Neural progenitor cell (in vitro differentiated cells): Measurements from ENCODE around the gene KDM6A. TPM values are rescaled to one million over a fixed set of nuclear protein-coding genes. Genes with fewer than 3 reads are reported as not detected.
"Not testable (repeated sequence)": the region's sequence is repeated elsewhere in the genome, so short reads cannot be mapped to it uniquely, and the experiment has no call there.

Experiments
- DNase-seq: peaks from one replicate; pipeline ENCODE4 v3.0.0-alpha.2; 2016; ENCODE audit warnings: low spot score
- H2AFZ ChIP-seq: fragments of 200-600 bp; sonication (generic); replicated peaks from 2 replicates; pipeline ENCODE4 v1.6.1; 2016; ENCODE audit warnings: antibody characterized with exemption
- H3F3A ChIP-seq: fragments of 200-600 bp; sonication (generic); 2 replicates; pipeline ENCODE4 v1.6.1; 2016; ENCODE audit warnings: antibody characterized with exemption, low read depth
- H3K27ac ChIP-seq: fragments of 200-600 bp; sonication (generic); 2 replicates; pipeline ENCODE4 v1.5.1; 2016; ENCODE audit warnings: mild to moderate bottlenecking
- H3K27me3 ChIP-seq: fragments of 200-600 bp; sonication (generic); 2 replicates; pipeline ENCODE4 v1.6.1; 2016; ENCODE audit warnings: mild to moderate bottlenecking, moderate library complexity
- H3K36me3 ChIP-seq: fragments of 200-600 bp; sonication (generic); 2 replicates; pipeline ENCODE4 v1.5.1; 2016
- H3K4me1 ChIP-seq: fragments of 200-600 bp; sonication (generic); 2 replicates; pipeline ENCODE4 v1.6.1; 2016; ENCODE audit warnings: mixed run types
- H3K4me2 ChIP-seq: fragments of 200-600 bp; sonication (generic); 2 replicates; pipeline ENCODE4 v1.6.1; 2016
- H3K4me3 ChIP-seq: fragments of 200-600 bp; sonication (generic); 2 replicates; pipeline ENCODE4 v1.5.1; 2016
- H3K79me2 ChIP-seq: fragments of 200-600 bp; sonication (generic); 2 replicates; pipeline ENCODE4 v1.6.1; 2016; ENCODE audit warnings: low read depth
- H3K9ac ChIP-seq: fragments of 200-600 bp; sonication (generic); 2 replicates; pipeline ENCODE4 v1.6.1; 2016
- H3K9me3 ChIP-seq: fragments of 200-600 bp; sonication (generic); 2 replicates; pipeline ENCODE4 v1.5.1; 2016; ENCODE audit warnings: low read depth
- H4K20me1 ChIP-seq: fragments of 200-600 bp; sonication (generic); 2 replicates; pipeline ENCODE4 v1.6.1; 2016; ENCODE audit warnings: low read depth
- H3K27ac Mint-ChIP-seq: 3 replicates; pipeline ENCODE4 v1.8.0; 2021; ENCODE audit warnings: mixed read lengths
- H3K27me3 Mint-ChIP-seq: 2 replicates; pipeline ENCODE4 v1.8.0; 2022; ENCODE audit warnings: low read depth, mild to moderate bottlenecking, inconsistent platforms, moderate library complexity, mixed read lengths; ENCODE audit not compliant: insufficient read depth
- H3K36me3 Mint-ChIP-seq: 3 replicates; pipeline ENCODE4 v1.8.0; 2021; ENCODE audit warnings: mixed read lengths
- H3K4me1 Mint-ChIP-seq: 3 replicates; pipeline ENCODE4 v1.8.0; 2021; ENCODE audit warnings: mixed read lengths
- H3K4me3 Mint-ChIP-seq: 3 replicates; pipeline ENCODE4 v1.8.0; 2021; ENCODE audit warnings: mild to moderate bottlenecking, moderate library complexity, mixed read lengths
- H3K9me3 Mint-ChIP-seq: 3 replicates; pipeline ENCODE4 v1.8.0; 2020; ENCODE audit warnings: mixed read lengths
- EZH2 ChIP-seq: fragments of 200-600 bp; sonication (generic); IDR thresholded peaks from 2 replicates; pipeline ENCODE4 v1.6.1; 2017; ENCODE audit warnings: antibody characterized with exemption, mild to moderate bottlenecking, moderate library complexity
- EZH2phosphoT487 ChIP-seq: fragments of 200-600 bp; sonication (generic); IDR thresholded peaks from 2 replicates; pipeline ENCODE4 v1.6.1; 2017; ENCODE audit warnings: antibody characterized with exemption
- total RNA-seq: library from RNA; depleted of rRNA; stranded (reverse); fragments of >200 nt; gene quantifications from 2 replicates; pipeline ENCODE4 v1.2.3, GENCODE V29; 2015; ENCODE audit warnings: low replicate concordance
- TF ChIP-seq, protein P1 (sequence below): fragments of 200-600 bp; sonication (generic); IDR thresholded peaks from 2 replicates; pipeline ENCODE4 v1.5.1; 2017; ENCODE audit warnings: antibody characterized with exemption, mild to moderate bottlenecking

The KDM6A gene
- total RNA-seq: 52.6 and 56.2 TPM in 2 replicates

DNA sequence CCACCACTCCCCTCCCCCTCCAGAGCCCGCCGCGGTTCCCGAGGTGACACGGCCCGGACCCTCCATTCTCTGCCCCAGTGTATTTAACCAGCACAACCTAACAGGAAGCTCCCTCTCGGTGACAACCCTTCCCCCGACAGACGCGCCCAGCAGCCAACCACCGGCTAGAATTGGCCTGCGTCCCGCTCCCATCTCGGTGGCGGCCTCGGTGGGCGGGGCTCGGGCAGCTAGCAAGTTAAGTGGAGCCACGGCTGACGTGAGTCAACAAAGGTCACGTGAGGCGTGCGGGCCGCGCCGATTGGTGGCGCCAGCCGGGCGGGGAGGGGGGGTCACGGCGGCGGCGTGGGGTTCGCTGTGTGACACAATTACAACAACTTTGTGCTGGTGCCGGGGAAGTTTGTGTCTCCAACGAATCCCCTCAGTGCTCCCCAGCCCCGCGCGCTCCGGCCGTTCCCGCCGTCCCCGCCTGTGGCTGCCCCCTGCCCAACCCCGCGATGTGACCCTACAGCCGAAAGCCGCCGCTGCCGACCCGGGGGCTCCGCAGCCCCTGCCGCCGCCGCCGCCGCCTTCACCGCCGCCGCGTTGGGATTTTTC lies at the start of gene KDM6A:
TSS of gene KDM6A (plus strand) at position 368 of the 594 bp plus-strand sequence. CDS start 364 bp downstream, outside the sequence.
- H3K27me3 Mint-ChIP-seq: peaks cover 3% of the 10 kb centered on the region
- H3K4me3 Mint-ChIP-seq: peak within 1 kb of the TSS; percentile 96
- Histone ChIP-seq H3K27me3 (no peaks in the 10 kb centered on the region), H3K79me2 (peaks cover 64% of the 10 kb centered on the region), H3K4me2 (peak within 1 kb of the TSS; percentile 90), H3K36me3 (peaks cover 3% of the 10 kb centered on the region), H3K4me3 (peak within 1 kb of the TSS; percentile 83), H3K4me1 (no peaks in the 10 kb centered on the region), H3F3A (peaks cover 15% of the 10 kb centered on the region), H3K27ac (peak within 1 kb of the TSS; percentile 97), H2AFZ (peak within 1 kb of the TSS; percentile 29), H3K9me3 (no peaks in the 10 kb centered on the region), H3K9ac (peak within 1 kb of the TSS; percentile 88), H4K20me1 (peaks cover 13% of the 10 kb centered on the region)
- H3K36me3 Mint-ChIP-seq: peaks cover 4% of the 10 kb centered on the region
- TF ChIP-seq EZH2phosphoT487: no peak
- peaks cover 3% of the 10 kb centered on the region for H3K4me1 Mint-ChIP-seq
- peak within 1 kb of the TSS; percentile 97 for H3K27ac Mint-ChIP-seq
- DNase-seq: peak; percentile 96
- peaks cover 7% of the 10 kb centered on the region for H3K9me3 Mint-ChIP-seq

DNA sequence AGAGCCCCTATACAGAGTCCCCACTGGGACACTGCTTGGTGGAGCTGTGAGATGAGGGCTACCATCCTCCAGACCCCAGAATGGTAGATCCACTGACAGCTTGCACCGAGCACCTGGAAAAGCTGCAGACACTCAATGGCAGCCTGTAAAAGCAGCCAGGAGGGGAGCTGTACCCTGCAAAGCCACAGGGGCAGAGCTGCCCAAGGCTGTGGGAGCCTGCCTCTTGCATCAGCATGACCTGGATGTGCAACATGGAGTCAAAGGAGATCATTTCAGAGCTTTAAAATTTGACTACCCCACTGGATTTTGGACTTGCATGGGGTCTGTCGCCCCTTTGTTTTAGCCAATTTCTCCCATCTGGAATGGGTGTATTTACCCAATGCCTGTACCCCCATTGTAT lies 49.8 kb upstream of the KDM6A start:
- H3K27ac ChIP-seq, H3K36me3 Mint-ChIP-seq, H4K20me1 ChIP-seq, DNase-seq, H3K9ac ChIP-seq, H3K36me3 ChIP-seq, H3K9me3 ChIP-seq, H3K4me3 Mint-ChIP-seq, H2AFZ ChIP-seq, H3K4me1 Mint-ChIP-seq, H3K27me3 ChIP-seq, H3K27ac Mint-ChIP-seq, H3K79me2 ChIP-seq, H3K9me3 Mint-ChIP-seq, H3K4me2 ChIP-seq, H3F3A ChIP-seq, H3K4me1 ChIP-seq, H3K4me3 ChIP-seq, H3K27me3 Mint-ChIP-seq: not testable (repeated sequence)

DNA sequence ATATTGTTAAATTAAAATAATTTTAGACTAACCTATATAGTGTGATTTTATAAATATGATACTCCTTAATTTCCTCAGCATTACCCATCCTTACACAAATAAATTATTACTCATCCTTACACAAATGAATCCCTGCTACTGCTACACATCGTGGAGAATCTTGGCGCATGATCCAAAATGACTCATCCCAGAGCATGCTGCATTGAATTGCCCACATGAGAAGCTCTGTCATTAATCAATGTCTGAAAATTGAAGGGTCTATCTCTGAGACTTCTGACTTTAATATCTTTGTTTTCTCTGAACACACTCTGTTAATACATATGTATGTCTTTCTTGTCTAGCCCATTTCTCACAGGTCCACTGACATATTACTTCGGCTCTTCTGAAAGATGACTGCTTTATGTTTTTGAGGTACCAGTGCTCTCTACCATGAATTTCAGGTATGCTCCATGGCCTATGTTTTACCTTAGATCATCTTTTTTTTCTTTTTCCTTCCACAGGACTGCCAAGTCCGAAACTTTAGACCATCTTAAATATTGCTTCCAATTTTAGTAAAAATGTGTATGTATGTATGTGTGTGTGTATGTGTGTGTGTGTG lies 44.9 kb upstream of the KDM6A start:
- Histone ChIP-seq H3K4me3 (no peak overlapping the region), H3K9ac (no peak overlapping the region), H2AFZ (no peak overlapping the region), H3K27me3 (no peaks in the 10 kb centered on the region), H3F3A (no peaks in the 10 kb centered on the region), H3K4me2 (no peak overlapping the region), H4K20me1 (no peaks in the 10 kb centered on the region), H3K4me1 (no peaks in the 10 kb centered on the region), H3K36me3 (no peaks in the 10 kb centered on the region), H3K9me3 (no peaks in the 10 kb centered on the region), H3K27ac (no peak overlapping the region), H3K79me2 (no peaks in the 10 kb centered on the region)
- H3K4me1 Mint-ChIP-seq: no peaks in the 10 kb centered on the region
- no peak overlapping the region for H3K4me3 Mint-ChIP-seq
- TF ChIP-seq EZH2: no peak
- no peak for TF ChIP-seq EZH2phosphoT487
- DNase-seq: no peak
- no peaks in the 10 kb centered on the region for H3K9me3 Mint-ChIP-seq
- no peaks in the 10 kb centered on the region for H3K36me3 Mint-ChIP-seq
- no peak overlapping the region for H3K27ac Mint-ChIP-seq
- no peaks in the 10 kb centered on the region for H3K27me3 Mint-ChIP-seq

DNA sequence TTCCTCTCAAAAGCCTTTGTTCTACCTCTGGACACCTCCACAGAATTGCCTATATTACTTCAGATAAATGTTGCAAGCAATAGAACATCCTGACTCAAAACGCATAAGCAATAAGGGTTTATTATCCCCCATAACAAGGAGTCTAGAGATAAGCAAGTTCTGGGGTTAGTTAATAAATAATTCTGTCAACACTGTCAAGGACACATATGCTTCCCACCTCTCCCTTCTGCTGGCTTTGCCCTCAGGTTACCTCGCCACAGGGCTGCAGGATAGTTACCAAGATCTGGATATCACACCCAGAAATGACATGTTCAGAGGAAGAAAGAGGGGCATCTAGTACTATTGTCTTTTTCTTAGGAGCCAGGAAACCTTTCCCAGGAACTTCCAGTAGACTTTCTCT lies 43.2 kb upstream of the KDM6A start:
- DNase-seq: no peak

More for the DNA sequence above, 43.2 kb upstream of the KDM6A start:
- H3K9me3 Mint-ChIP-seq: no peaks in the 10 kb centered on the region
- Histone ChIP-seq H3K9me3 (no peaks in the 10 kb centered on the region), H3K4me2 (no peak overlapping the region), H3K79me2 (no peaks in the 10 kb centered on the region), H3F3A (no peaks in the 10 kb centered on the region), H3K36me3 (no peaks in the 10 kb centered on the region), H3K27me3 (no peaks in the 10 kb centered on the region), H3K27ac (no peak overlapping the region), H2AFZ (no peak overlapping the region), H4K20me1 (no peaks in the 10 kb centered on the region), H3K4me1 (no peaks in the 10 kb centered on the region), H3K4me3 (no peak overlapping the region), H3K9ac (no peak overlapping the region)
- TF ChIP-seq EZH2 (no peak), EZH2phosphoT487 (no peak)
- TF ChIP-seq, protein P1, sequence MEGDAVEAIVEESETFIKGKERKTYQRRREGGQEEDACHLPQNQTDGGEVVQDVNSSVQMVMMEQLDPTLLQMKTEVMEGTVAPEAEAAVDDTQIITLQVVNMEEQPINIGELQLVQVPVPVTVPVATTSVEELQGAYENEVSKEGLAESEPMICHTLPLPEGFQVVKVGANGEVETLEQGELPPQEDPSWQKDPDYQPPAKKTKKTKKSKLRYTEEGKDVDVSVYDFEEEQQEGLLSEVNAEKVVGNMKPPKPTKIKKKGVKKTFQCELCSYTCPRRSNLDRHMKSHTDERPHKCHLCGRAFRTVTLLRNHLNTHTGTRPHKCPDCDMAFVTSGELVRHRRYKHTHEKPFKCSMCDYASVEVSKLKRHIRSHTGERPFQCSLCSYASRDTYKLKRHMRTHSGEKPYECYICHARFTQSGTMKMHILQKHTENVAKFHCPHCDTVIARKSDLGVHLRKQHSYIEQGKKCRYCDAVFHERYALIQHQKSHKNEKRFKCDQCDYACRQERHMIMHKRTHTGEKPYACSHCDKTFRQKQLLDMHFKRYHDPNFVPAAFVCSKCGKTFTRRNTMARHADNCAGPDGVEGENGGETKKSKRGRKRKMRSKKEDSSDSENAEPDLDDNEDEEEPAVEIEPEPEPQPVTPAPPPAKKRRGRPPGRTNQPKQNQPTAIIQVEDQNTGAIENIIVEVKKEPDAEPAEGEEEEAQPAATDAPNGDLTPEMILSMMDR: no peak
- no peaks in the 10 kb centered on the region for H3K36me3 Mint-ChIP-seq
- no peak overlapping the region for H3K27ac Mint-ChIP-seq
- no peaks in the 10 kb centered on the region for H3K4me1 Mint-ChIP-seq
- H3K4me3 Mint-ChIP-seq: no peak overlapping the region
- H3K27me3 Mint-ChIP-seq: peaks cover 4% of the 10 kb centered on the region
